IPS-15b (cell line): ENCODE results near the gene PNMA6E.
A peak's percentile ranks its signal among the peaks of the same experiment; 100 is the strongest.

ENCODE experiments used
- H3K27me3 ChIP-seq: one replicate; pipeline ENCODE4 v1.6.1; 2013; ENCODE audit warnings: low read length; ENCODE audit not compliant: control insufficient read depth, insufficient read depth
- H3K36me3 ChIP-seq: one replicate; pipeline ENCODE4 v1.6.1; 2013; ENCODE audit warnings: low read length; ENCODE audit not compliant: control insufficient read depth, insufficient read depth
- H3K4me1 ChIP-seq: one replicate; pipeline ENCODE4 v1.6.1; 2013; ENCODE audit warnings: mild to moderate bottlenecking, low read length; ENCODE audit not compliant: control insufficient read depth, insufficient read depth
- H3K4me3 ChIP-seq: one replicate; pipeline ENCODE4 v1.5.1; 2013; ENCODE audit warnings: low read depth, low read length
- H3K9ac ChIP-seq: one replicate; pipeline ENCODE4 v1.6.1; 2013; ENCODE audit warnings: low read depth, mild to moderate bottlenecking, low read length
- H3K9me3 ChIP-seq: one replicate; pipeline ENCODE4 v1.6.1; 2013; ENCODE audit warnings: mild to moderate bottlenecking, low read length; ENCODE audit not compliant: control insufficient read depth, insufficient read depth

PNMA6E gene

GRCh38 chrX:153411988-153412574, 10.9 kb upstream of the PNMA6E start:
- Histone ChIP-seq H3K36me3 (no peaks in the 10 kb centered on the region), H3K9ac (no peak overlapping the region), H3K27me3 (peaks cover 12% of the 10 kb centered on the region), H3K4me1 (no peaks in the 10 kb centered on the region), H3K9me3 (peaks cover 5% of the 10 kb centered on the region), H3K4me3 (peak overlapping the region; percentile 18)

GRCh38 chrX:153411255-153411987, 10.3 kb upstream of the PNMA6E start, which contains the start of gene ZFP92:
Gene ZFP92, plus strand, starts transcription at chrX:153411472. Its CDS starts 6,851 bp downstream, at chrX:153418323.
- H3K9me3 ChIP-seq = peaks cover 5% of the 10 kb centered on the region
- peaks cover 12% of the 10 kb centered on the region for H3K27me3 ChIP-seq
- no peaks in the 10 kb centered on the region for H3K4me1 ChIP-seq
- peak within 1 kb of the TSS; percentile 22 for H3K4me3 ChIP-seq
- no peaks in the 10 kb centered on the region for H3K36me3 ChIP-seq
- no peak within 1 kb of the TSS for H3K9ac ChIP-seq

- Histone ChIP-seq H3K4me1 (no peaks in the 10 kb centered on the region), H3K27me3 (peaks cover 12% of the 10 kb centered on the region), H3K9me3 (peaks cover 2% of the 10 kb centered on the region), H3K9ac (no peak overlapping the region), H3K4me3 (peak overlapping the region; percentile 22), H3K36me3 (no peaks in the 10 kb centered on the region)
Observed at GRCh38 chrX:153410888-153411254, 9.7 kb upstream of the PNMA6E start.

- Histone ChIP-seq H3K27me3 (peaks cover 12% of the 10 kb centered on the region), H3K4me1 (no peaks in the 10 kb centered on the region), H3K36me3 (no peaks in the 10 kb centered on the region), H3K4me3 (no peak overlapping the region), H3K9ac (no peak overlapping the region), H3K9me3 (no peaks in the 10 kb centered on the region)
Observed at GRCh38 chrX:153410373-153410772, 9.2 kb upstream of the PNMA6E start.

- H3K4me3 ChIP-seq = no peak overlapping the region
- no peak overlapping the region for H3K9ac ChIP-seq
- no peaks in the 10 kb centered on the region for H3K4me1 ChIP-seq
- H3K27me3 ChIP-seq = peaks cover 12% of the 10 kb centered on the region
- H3K9me3 ChIP-seq = no peaks in the 10 kb centered on the region
- no peaks in the 10 kb centered on the region for H3K36me3 ChIP-seq
Observed at GRCh38 chrX:153409414-153410101, 8.4 kb upstream of the PNMA6E start.

GRCh38 chrX:153408871-153409351, 7.8 kb upstream of the PNMA6E start:
- Histone ChIP-seq H3K4me3 (no peak overlapping the region), H3K9ac (no peak overlapping the region), H3K27me3 (peaks cover 12% of the 10 kb centered on the region), H3K36me3 (no peaks in the 10 kb centered on the region), H3K9me3 (no peaks in the 10 kb centered on the region), H3K4me1 (no peaks in the 10 kb centered on the region)

- H3K4me1 ChIP-seq = no peaks in the 10 kb centered on the region
- H3K4me3 ChIP-seq = no peak overlapping the region
- peaks cover 12% of the 10 kb centered on the region for H3K27me3 ChIP-seq
- no peak overlapping the region for H3K9ac ChIP-seq
- H3K9me3 ChIP-seq = no peaks in the 10 kb centered on the region
- no peaks in the 10 kb centered on the region for H3K36me3 ChIP-seq
Observed at GRCh38 chrX:153408221-153408721, 7.1 kb upstream of the PNMA6E start.

- H3K27me3 ChIP-seq = peaks cover 12% of the 10 kb centered on the region
- no peak overlapping the region for H3K4me3 ChIP-seq
- no peak overlapping the region for H3K9ac ChIP-seq
- no peaks in the 10 kb centered on the region for H3K36me3 ChIP-seq
- H3K4me1 ChIP-seq = no peaks in the 10 kb centered on the region
- no peaks in the 10 kb centered on the region for H3K9me3 ChIP-seq
Observed at GRCh38 chrX:153407736-153408135, 6.6 kb upstream of the PNMA6E start.

- Histone ChIP-seq H3K4me3 (no peak overlapping the region), H3K9me3 (no peaks in the 10 kb centered on the region), H3K36me3 (no peaks in the 10 kb centered on the region), H3K9ac (no peak overlapping the region), H3K27me3 (peaks cover 5% of the 10 kb centered on the region), H3K4me1 (no peaks in the 10 kb centered on the region)
Observed at GRCh38 chrX:153406903-153407302, 5.8 kb upstream of the PNMA6E start.

- peaks cover 4% of the 10 kb centered on the region for H3K27me3 ChIP-seq
- no peaks in the 10 kb centered on the region for H3K4me1 ChIP-seq
- no peak overlapping the region for H3K4me3 ChIP-seq
- H3K36me3 ChIP-seq = no peaks in the 10 kb centered on the region
- no peak overlapping the region for H3K9ac ChIP-seq
- no peaks in the 10 kb centered on the region for H3K9me3 ChIP-seq
Observed at GRCh38 chrX:153406011-153406410, 4.9 kb upstream of the PNMA6E start.

GRCh38 chrX:153405426-153405825, 4.3 kb upstream of the PNMA6E start:
- Histone ChIP-seq H3K4me3 (no peak overlapping the region), H3K36me3 (no peaks in the 10 kb centered on the region), H3K9me3 (no peaks in the 10 kb centered on the region), H3K4me1 (no peaks in the 10 kb centered on the region), H3K9ac (no peak overlapping the region), H3K27me3 (no peaks in the 10 kb centered on the region)
